ENCODE data around the gene NEDD4L. TPM values are rescaled to one million over a fixed set of nuclear protein-coding genes. Genes with fewer than 3 reads are reported as not detected.

NEDD4L gene
- total RNA-seq, 1 donor from 2014 or later: 41.4 TPM

GRCh38 chr18:58229162-58229561 lies 185.1 kb downstream of the NEDD4L start:
- TF ChIP-seq, protein P1, sequence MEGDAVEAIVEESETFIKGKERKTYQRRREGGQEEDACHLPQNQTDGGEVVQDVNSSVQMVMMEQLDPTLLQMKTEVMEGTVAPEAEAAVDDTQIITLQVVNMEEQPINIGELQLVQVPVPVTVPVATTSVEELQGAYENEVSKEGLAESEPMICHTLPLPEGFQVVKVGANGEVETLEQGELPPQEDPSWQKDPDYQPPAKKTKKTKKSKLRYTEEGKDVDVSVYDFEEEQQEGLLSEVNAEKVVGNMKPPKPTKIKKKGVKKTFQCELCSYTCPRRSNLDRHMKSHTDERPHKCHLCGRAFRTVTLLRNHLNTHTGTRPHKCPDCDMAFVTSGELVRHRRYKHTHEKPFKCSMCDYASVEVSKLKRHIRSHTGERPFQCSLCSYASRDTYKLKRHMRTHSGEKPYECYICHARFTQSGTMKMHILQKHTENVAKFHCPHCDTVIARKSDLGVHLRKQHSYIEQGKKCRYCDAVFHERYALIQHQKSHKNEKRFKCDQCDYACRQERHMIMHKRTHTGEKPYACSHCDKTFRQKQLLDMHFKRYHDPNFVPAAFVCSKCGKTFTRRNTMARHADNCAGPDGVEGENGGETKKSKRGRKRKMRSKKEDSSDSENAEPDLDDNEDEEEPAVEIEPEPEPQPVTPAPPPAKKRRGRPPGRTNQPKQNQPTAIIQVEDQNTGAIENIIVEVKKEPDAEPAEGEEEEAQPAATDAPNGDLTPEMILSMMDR (conservative IDR thresholded peaks at IDR 0.05): no peak

DNA sequence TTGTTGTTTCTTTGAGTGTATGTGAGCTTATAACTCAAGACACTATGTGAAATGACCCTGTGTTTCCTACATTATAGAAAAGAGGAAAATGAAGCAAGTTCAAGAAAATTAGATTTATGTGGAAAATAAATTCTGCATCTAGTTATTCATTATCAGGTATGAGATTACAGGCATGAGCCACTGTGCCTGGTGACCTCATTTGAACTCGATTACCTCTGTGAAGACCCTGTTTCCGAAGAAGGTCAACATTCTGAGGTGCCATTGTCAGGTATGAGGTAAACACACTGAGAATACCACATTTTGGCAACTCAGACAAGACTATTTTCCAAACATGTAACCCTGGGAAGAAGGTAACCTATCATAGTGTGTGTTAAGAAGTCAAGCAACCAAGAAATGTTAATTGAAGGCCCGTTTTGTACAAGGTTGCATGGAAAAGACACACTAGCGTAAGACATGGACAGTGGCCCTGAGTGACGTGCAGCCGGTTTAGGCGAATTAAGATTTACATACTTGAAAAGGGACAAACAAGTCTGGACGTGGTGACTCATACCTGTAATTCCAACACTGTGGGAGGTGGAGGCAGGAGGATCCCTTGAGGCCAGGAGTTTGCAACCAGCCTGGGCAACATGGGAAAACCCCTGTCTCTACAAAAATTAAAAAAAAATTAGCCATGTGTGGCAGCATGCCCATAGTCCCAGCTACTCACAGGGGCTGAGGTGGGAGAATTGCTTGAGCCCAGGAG lies 186.6 kb downstream of the NEDD4L start:
- TF ChIP-seq, protein P1 (conservative IDR thresholded peaks at IDR 0.05): no peak
- no peaks in the 10 kb centered on the region for H3K27me3 Mint-ChIP-seq (ENCODE audit: low read depth)
- H3K4me3 Mint-ChIP-seq: no peak overlapping the region
- H3K27ac Mint-ChIP-seq (ENCODE audit: unreplicated experiment): no peak overlapping the region
- H3K36me3 Mint-ChIP-seq (ENCODE audit: low read depth): peaks cover 3% of the 10 kb centered on the region
- H3K9me3 Mint-ChIP-seq: no peaks in the 10 kb centered on the region
- peaks cover 33% of the 10 kb centered on the region for H3K4me1 Mint-ChIP-seq
- DNase-seq (ENCODE audit: low read depth, low spot score): no peak

More at GRCh38 chr18:58229162-58229561, 185.1 kb downstream of the NEDD4L start:
- no peak for DNase-seq (ENCODE audit: low read depth, low spot score)
- Mint-ChIP-seq H3K36me3 (ENCODE audit: low read depth) (peaks cover 3% of the 10 kb centered on the region), H3K27me3 (ENCODE audit: low read depth) (no peaks in the 10 kb centered on the region), H3K9me3 (no peaks in the 10 kb centered on the region), H3K4me3 (no peak overlapping the region), H3K27ac (ENCODE audit: unreplicated experiment) (no peak overlapping the region), H3K4me1 (peaks cover 35% of the 10 kb centered on the region)

DNA sequence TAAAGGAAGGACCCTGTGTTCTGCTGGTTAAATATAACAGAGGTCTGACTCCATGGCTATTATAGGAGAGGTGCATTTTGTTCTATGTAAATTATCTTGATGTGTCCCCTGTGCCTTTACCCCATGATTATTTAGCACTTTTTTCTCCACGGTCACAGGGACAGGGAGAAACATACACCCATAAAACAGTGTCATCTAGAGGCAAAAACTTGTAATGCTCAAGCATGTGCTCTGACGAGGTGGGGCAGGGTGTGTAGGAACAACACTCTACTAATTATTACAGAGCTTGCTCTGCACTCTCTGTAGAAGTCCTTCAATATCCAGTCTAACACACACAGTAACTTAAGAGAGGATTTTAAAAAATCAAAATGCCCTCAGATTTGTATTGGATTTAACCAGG lies 187.9 kb downstream of the NEDD4L start:
- TF ChIP-seq, protein P1 (conservative IDR thresholded peaks at IDR 0.05): peak; percentile 52
- no peak for DNase-seq (ENCODE audit: low read depth, low spot score)
- Mint-ChIP-seq H3K4me3 (no peak overlapping the region), H3K27ac (ENCODE audit: unreplicated experiment) (no peak overlapping the region), H3K9me3 (no peaks in the 10 kb centered on the region), H3K36me3 (ENCODE audit: low read depth) (peaks cover 3% of the 10 kb centered on the region), H3K4me1 (peaks cover 25% of the 10 kb centered on the region), H3K27me3 (ENCODE audit: low read depth) (no peaks in the 10 kb centered on the region)

DNA sequence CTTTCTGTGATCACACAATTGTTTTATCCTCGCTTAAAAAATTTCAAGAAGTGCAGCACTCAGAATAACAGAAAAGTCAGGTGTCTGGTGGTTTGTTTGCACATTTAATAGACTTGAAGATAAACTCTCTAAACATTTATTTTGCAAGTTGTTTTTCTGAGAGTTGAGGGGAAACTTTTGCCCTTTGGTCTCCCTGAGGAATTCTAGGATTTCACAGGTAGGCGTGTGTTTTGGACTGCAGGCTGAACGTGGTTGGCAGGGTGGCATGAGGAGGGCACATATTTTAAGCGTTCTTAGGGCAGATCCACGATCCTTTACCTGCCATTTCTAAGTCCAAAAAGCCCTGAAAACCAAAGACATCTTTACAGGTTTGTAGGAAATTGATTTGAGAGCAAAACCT lies 188.6 kb downstream of the NEDD4L start:
- no peaks in the 10 kb centered on the region for H3K27me3 Mint-ChIP-seq (ENCODE audit: low read depth)
- H3K36me3 Mint-ChIP-seq (ENCODE audit: low read depth): peaks cover 3% of the 10 kb centered on the region
- no peak overlapping the region for H3K4me3 Mint-ChIP-seq
- no peak for DNase-seq (ENCODE audit: low read depth, low spot score)
- H3K27ac Mint-ChIP-seq (ENCODE audit: unreplicated experiment): no peak overlapping the region
- TF ChIP-seq, protein P1 (conservative IDR thresholded peaks at IDR 0.05): no peak
- peaks cover 22% of the 10 kb centered on the region for H3K4me1 Mint-ChIP-seq
- H3K9me3 Mint-ChIP-seq: no peaks in the 10 kb centered on the region

DNA sequence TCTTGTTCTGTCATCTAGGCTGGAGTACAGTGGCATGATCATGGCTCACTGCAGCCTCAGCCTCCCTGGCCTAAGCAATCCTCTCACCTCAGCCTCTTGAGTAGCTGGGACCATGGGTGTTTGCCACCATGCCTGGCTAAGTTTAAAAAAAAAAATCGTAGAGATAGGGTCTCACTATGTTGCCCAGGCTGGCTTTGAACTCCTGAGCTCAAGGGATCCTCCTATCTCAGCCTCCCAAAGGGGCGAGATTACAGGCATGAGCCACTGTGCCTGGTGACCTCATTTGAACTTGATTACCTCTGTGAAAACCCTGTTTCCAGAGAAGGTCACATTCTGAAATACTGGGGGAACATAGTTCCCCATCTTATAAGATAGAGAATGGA lies 190.3 kb downstream of the NEDD4L start:
- peaks cover 19% of the 10 kb centered on the region for H3K4me1 Mint-ChIP-seq
- TF ChIP-seq, protein P1 (conservative IDR thresholded peaks at IDR 0.05): no peak
- no peaks in the 10 kb centered on the region for H3K27me3 Mint-ChIP-seq (ENCODE audit: low read depth)
- H3K9me3 Mint-ChIP-seq: no peaks in the 10 kb centered on the region
- H3K36me3 Mint-ChIP-seq (ENCODE audit: low read depth): peaks cover 3% of the 10 kb centered on the region
- no peak overlapping the region for H3K4me3 Mint-ChIP-seq
- DNase-seq (ENCODE audit: low read depth, low spot score): no peak
- H3K27ac Mint-ChIP-seq (ENCODE audit: unreplicated experiment): no peak overlapping the region
